ENCODE measurements around the gene PTPRT. TPM values are rescaled to one million over a fixed set of nuclear protein-coding genes. Genes with fewer than 3 reads are reported as not detected.
A peak's percentile ranks its signal among the peaks of the same experiment; 100 is the strongest.

The PTPRT gene
- total RNA-seq, 1 experiment from 2014 or later: not detected

GRCh38 chr20:42754706-42755105 is 435.0 kb downstream of the PTPRT start:
- no peak overlapping the region for H3K27ac ChIP-seq (ENCODE audit: low read depth, low read length, poor library complexity, severe bottlenecking)
- H3K27me3 ChIP-seq (replicated peaks; ENCODE audit: insufficient read depth, low read depth, low read length, poor library complexity): peaks cover 2% of the 10 kb centered on the region
- H3K4me1 ChIP-seq (ENCODE audit: insufficient read depth, low read length, poor library complexity, severe bottlenecking): no peaks in the 10 kb centered on the region
- H3K4me3 ChIP-seq (ENCODE audit: low read depth, low read length, poor library complexity, severe bottlenecking): no peak overlapping the region
- CTCF ChIA-PET: no interaction called here
- intact Hi-C loops (cut with micrococcal nuclease; ENCODE audit: unreplicated experiment): no loop called here
- no peaks in the 10 kb centered on the region for H3K9me3 ChIP-seq (ENCODE audit: low read depth, low read length, poor library complexity, severe bottlenecking)
- H3K36me3 ChIP-seq (ENCODE audit: insufficient read depth, low read length, poor library complexity, severe bottlenecking): no peaks in the 10 kb centered on the region
- DNase-seq (ENCODE audit: low spot score): no peak
- BruUV-seq (replicated peaks): no TSS peak
- TF ChIP-seq CTCF (conservative IDR thresholded peaks at IDR 0.05; ENCODE audit: low read depth, low read length): no peak
- no peak for TF ChIP-seq EZH2 (IDR thresholded peaks at IDR 0.05; ENCODE audit: borderline replicate concordance, low read depth, low read length, poor library complexity, severe bottlenecking)
- POLR2A ChIA-PET (ENCODE audit: low non-redundant PET): interaction anchor here (0.6 kb wide), 1 partner anchor 883 kb away, joined by 3 read pairs; no protein-coding TSS in a partner anchor

- TF ChIP-seq CTCF (conservative IDR thresholded peaks at IDR 0.05; ENCODE audit: low read depth, low read length): no peak
- TF ChIP-seq EZH2 (IDR thresholded peaks at IDR 0.05; ENCODE audit: borderline replicate concordance, low read depth, low read length, poor library complexity, severe bottlenecking): no peak
- ChIA-PET CTCF (no interaction called here), POLR2A (ENCODE audit: low non-redundant PET) (no interaction called here)
- Histone ChIP-seq H3K36me3 (ENCODE audit: insufficient read depth, low read length, poor library complexity, severe bottlenecking) (no peaks in the 10 kb centered on the region), H3K4me3 (ENCODE audit: low read depth, low read length, poor library complexity, severe bottlenecking) (no peak overlapping the region), H3K9me3 (ENCODE audit: low read depth, low read length, poor library complexity, severe bottlenecking) (no peaks in the 10 kb centered on the region), H3K4me1 (ENCODE audit: insufficient read depth, low read length, poor library complexity, severe bottlenecking) (no peaks in the 10 kb centered on the region), H3K27me3 (replicated peaks; ENCODE audit: insufficient read depth, low read depth, low read length, poor library complexity) (no peaks in the 10 kb centered on the region), H3K27ac (ENCODE audit: low read depth, low read length, poor library complexity, severe bottlenecking) (no peak overlapping the region)
- no peak for DNase-seq (ENCODE audit: low spot score)
- BruUV-seq (replicated peaks): no TSS peak
- intact Hi-C loops (cut with micrococcal nuclease; ENCODE audit: unreplicated experiment): no loop called here
Measured at GRCh38 chr20:42752620-42753019, 437.1 kb downstream of the PTPRT start.

GRCh38 chr20:42749556-42749955 is 440.1 kb downstream of the PTPRT start:
- no TSS peak for BruUV-seq (replicated peaks)
- ChIA-PET CTCF (no interaction called here), POLR2A (ENCODE audit: low non-redundant PET) (no interaction called here)
- no peak for TF ChIP-seq EZH2 (IDR thresholded peaks at IDR 0.05; ENCODE audit: borderline replicate concordance, low read depth, low read length, poor library complexity, severe bottlenecking)
- no peak for TF ChIP-seq CTCF (conservative IDR thresholded peaks at IDR 0.05; ENCODE audit: low read depth, low read length)
- H3K9me3 ChIP-seq (ENCODE audit: low read depth, low read length, poor library complexity, severe bottlenecking): no peaks in the 10 kb centered on the region
- intact Hi-C loops (cut with micrococcal nuclease; ENCODE audit: unreplicated experiment): no loop called here
- DNase-seq (ENCODE audit: low spot score): peak; percentile 1
- H3K27ac ChIP-seq (ENCODE audit: low read depth, low read length, poor library complexity, severe bottlenecking): no peak overlapping the region
- no peaks in the 10 kb centered on the region for H3K36me3 ChIP-seq (ENCODE audit: insufficient read depth, low read length, poor library complexity, severe bottlenecking)
- H3K4me1 ChIP-seq (ENCODE audit: insufficient read depth, low read length, poor library complexity, severe bottlenecking): no peaks in the 10 kb centered on the region
- no peaks in the 10 kb centered on the region for H3K27me3 ChIP-seq (replicated peaks; ENCODE audit: insufficient read depth, low read depth, low read length, poor library complexity)
- no peak overlapping the region for H3K4me3 ChIP-seq (ENCODE audit: low read depth, low read length, poor library complexity, severe bottlenecking)
